ENCODE measurements around the gene NKAIN1.

DNA sequence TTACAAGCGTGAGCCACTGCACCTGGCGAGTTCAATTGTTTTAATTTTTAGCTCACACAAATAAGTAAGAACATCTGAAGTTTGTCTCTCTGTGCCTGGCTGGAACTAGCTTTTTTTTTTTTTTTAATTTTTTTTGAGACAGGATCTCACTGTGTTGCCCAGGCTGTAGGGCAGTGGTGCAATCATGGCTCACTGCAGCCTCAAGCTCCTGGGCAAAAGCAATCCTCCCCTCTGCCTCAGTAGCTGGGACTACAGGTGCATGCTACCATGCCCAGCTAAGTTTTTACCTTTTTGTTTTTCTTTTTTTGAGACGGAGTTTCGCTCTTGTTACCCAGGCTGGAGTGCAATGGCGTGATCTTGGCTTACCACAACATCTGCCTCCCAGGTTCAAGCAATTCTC, 7.9 kb downstream of the NKAIN1 start:
- no peak for TF ChIP-seq CTCF (IDR thresholded peaks at IDR 0.05; ENCODE audit: low read depth, low read length)
- TF ChIP-seq EZH2phosphoT487 (IDR thresholded peaks at IDR 0.05; ENCODE audit: low read depth), result no peak
